Suprapubic skin (tissue), 4 donors: ENCODE measurements around the gene CD151.

ENCODE experiments used
- POLR2A ChIP-seq, 2 donors: fragments of 450-650 bp; IDR thresholded peaks; one replicate each; pipeline ENCODE4 v1.6.1; 2017; ENCODE audit warnings: antibody characterized with exemption in 2 of 2, mild to moderate bottlenecking in 2 of 2, moderate library complexity in 2 of 2
- POLR2AphosphoS5 ChIP-seq, 3 donors: sonication (generic); formaldehyde crosslinking; IDR thresholded peaks; one replicate each; pipeline ENCODE4 v1.6.1; 2017; ENCODE audit warnings: antibody characterized with exemption in 3 of 3
- TF ChIP-seq, protein P1 (sequence below), 2 donors: fragments of 200-600 bp in 1 of 2; fragments of 450-650 bp in 1 of 2; sonication (generic) in 1 of 2; IDR thresholded peaks; one replicate each; pipeline ENCODE4 v1.5.1; 2016 to 2019; ENCODE audit warnings: antibody characterized with exemption in 2 of 2, mild to moderate bottlenecking in 1 of 2, moderate library complexity in 1 of 2

- TF ChIP-seq POLR2A (IDR thresholded peaks at IDR 0.05), result no peak
- TF ChIP-seq, protein P1, sequence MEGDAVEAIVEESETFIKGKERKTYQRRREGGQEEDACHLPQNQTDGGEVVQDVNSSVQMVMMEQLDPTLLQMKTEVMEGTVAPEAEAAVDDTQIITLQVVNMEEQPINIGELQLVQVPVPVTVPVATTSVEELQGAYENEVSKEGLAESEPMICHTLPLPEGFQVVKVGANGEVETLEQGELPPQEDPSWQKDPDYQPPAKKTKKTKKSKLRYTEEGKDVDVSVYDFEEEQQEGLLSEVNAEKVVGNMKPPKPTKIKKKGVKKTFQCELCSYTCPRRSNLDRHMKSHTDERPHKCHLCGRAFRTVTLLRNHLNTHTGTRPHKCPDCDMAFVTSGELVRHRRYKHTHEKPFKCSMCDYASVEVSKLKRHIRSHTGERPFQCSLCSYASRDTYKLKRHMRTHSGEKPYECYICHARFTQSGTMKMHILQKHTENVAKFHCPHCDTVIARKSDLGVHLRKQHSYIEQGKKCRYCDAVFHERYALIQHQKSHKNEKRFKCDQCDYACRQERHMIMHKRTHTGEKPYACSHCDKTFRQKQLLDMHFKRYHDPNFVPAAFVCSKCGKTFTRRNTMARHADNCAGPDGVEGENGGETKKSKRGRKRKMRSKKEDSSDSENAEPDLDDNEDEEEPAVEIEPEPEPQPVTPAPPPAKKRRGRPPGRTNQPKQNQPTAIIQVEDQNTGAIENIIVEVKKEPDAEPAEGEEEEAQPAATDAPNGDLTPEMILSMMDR (IDR thresholded peaks at IDR 0.05), result no peak
- TF ChIP-seq POLR2AphosphoS5 (IDR thresholded peaks at IDR 0.05), result no peak
Observed at GRCh38 chr11:824292-824880, 8.4 kb upstream of the CD151 start.
